Neuronal stem cell (in vitro differentiated cells): Measurements from ENCODE around the gene FKBP6.
"Not testable (repeated sequence)": the region's sequence is repeated elsewhere in the genome, so short reads cannot be mapped to it uniquely, and the experiment has no call there.

ENCODE experiments used
- DNase-seq: peaks from one replicate; pipeline ENCODE4 v3.0.0-alpha.2; 2013; ENCODE audit warnings: low spot score
- H2AFZ ChIP-seq: one replicate; pipeline ENCODE4 v1.6.1; 2013; ENCODE audit warnings: mild to moderate bottlenecking, low read length, inconsistent platforms
- H2AK5ac ChIP-seq: 2 replicates; pipeline ENCODE4 v1.6.1; 2013; ENCODE audit warnings: low read depth, mild to moderate bottlenecking, inconsistent platforms, low read length, moderate library complexity, mixed read lengths
- H2BK120ac ChIP-seq: 2 replicates; pipeline ENCODE4 v1.6.1; 2013; ENCODE audit warnings: low read depth, mild to moderate bottlenecking, inconsistent platforms, low read length, moderate library complexity, mixed read lengths
- H2BK12ac ChIP-seq: one replicate; pipeline ENCODE4 v1.6.1; 2013; ENCODE audit warnings: low read length, inconsistent platforms
- H2BK15ac ChIP-seq: 2 replicates; pipeline ENCODE4 v1.6.1; 2013; ENCODE audit warnings: mild to moderate bottlenecking, low read length, inconsistent platforms, mixed read lengths
- H2BK5ac ChIP-seq: one replicate; pipeline ENCODE4 v1.6.1; 2013; ENCODE audit warnings: inconsistent platforms, mild to moderate bottlenecking, low read length, moderate library complexity
- H3K14ac ChIP-seq: one replicate; pipeline ENCODE4 v1.6.1; 2013; ENCODE audit warnings: low read length, inconsistent platforms
- H3K18ac ChIP-seq: 2 replicates; pipeline ENCODE4 v1.6.1; 2013; ENCODE audit warnings: low read length, inconsistent platforms
- H3K23ac ChIP-seq: 2 replicates; pipeline ENCODE4 v1.6.1; 2013; ENCODE audit warnings: low read depth, mild to moderate bottlenecking, mixed read lengths, low read length, inconsistent platforms; ENCODE audit not compliant: poor library complexity
- H3K27ac ChIP-seq: replicated peaks from 3 replicates; pipeline ENCODE4 v1.5.1; 2013; ENCODE audit warnings: low read length, inconsistent platforms
- H3K27me3 ChIP-seq, 3 experiments: 2 replicates each; pipeline ENCODE4 v1.6.1; 2013; ENCODE audit warnings: low read length in 3 of 3, mild to moderate bottlenecking in 2 of 3, inconsistent platforms in 1 of 3, low read depth in 1 of 3, mixed read lengths in 1 of 3, moderate library complexity in 1 of 3; ENCODE audit not compliant: control insufficient read depth in 3 of 3, insufficient read depth in 3 of 3
- H3K36me3 ChIP-seq, 2 donors: replicated peaks in 1 of 2; 2 replicates each; pipeline ENCODE4 v1.6.1; 2013; ENCODE audit warnings: low read length in 2 of 2; ENCODE audit not compliant: control insufficient read depth in 2 of 2, insufficient read depth in 2 of 2
- H3K4ac ChIP-seq: 2 replicates; pipeline ENCODE4 v1.6.1; 2013; ENCODE audit warnings: inconsistent platforms, mild to moderate bottlenecking, low read length, moderate library complexity
- H3K4me1 ChIP-seq, 2 donors: 1 replicate in 1 of 2; 2 replicates in 1 of 2; pipeline ENCODE4 v1.6.1; 2013; ENCODE audit warnings: low read length in 2 of 2, low read depth in 1 of 2; ENCODE audit not compliant: control insufficient read depth in 2 of 2, insufficient read depth in 1 of 2
- H3K4me2 ChIP-seq: one replicate; pipeline ENCODE4 v1.6.1; 2013; ENCODE audit warnings: mild to moderate bottlenecking, low read length, inconsistent platforms; ENCODE audit not compliant: insufficient read depth, poor library complexity, severe bottlenecking
- H3K4me3 ChIP-seq, 2 donors: 2 replicates each; pipeline ENCODE4 v1.5.1; 2013; ENCODE audit warnings: low read length in 2 of 2, mild to moderate bottlenecking in 2 of 2, inconsistent platforms in 1 of 2, moderate library complexity in 1 of 2
- H3K79me1 ChIP-seq: one replicate; pipeline ENCODE4 v1.6.1; 2013; ENCODE audit warnings: low read depth, mild to moderate bottlenecking, inconsistent platforms, low read length, moderate library complexity
- H3K9ac ChIP-seq: one replicate; pipeline ENCODE4 v1.6.1; 2013; ENCODE audit warnings: mild to moderate bottlenecking, low read depth, low read length, inconsistent platforms; ENCODE audit not compliant: poor library complexity
- H3K9me3 ChIP-seq, 2 donors: replicated peaks in 1 of 2; 2 replicates each; pipeline versions ENCODE3 to v1.6.1; 2013; ENCODE audit warnings: low read length in 2 of 2, mild to moderate bottlenecking in 2 of 2, inconsistent platforms in 1 of 2, low read depth in 1 of 2, mixed read lengths in 1 of 2, moderate library complexity in 1 of 2; ENCODE audit not compliant: control insufficient read depth in 2 of 2, insufficient read depth in 1 of 2
- H4K8ac ChIP-seq: one replicate; pipeline ENCODE4 v1.6.1; 2013; ENCODE audit warnings: low read depth, mild to moderate bottlenecking, inconsistent platforms, low read length, moderate library complexity
- H4K91ac ChIP-seq: one replicate; pipeline ENCODE4 v1.6.1; 2013; ENCODE audit warnings: low read length, low read depth, mild to moderate bottlenecking, inconsistent platforms; ENCODE audit not compliant: poor library complexity
- WGBS, 2 donors: extraction: QIAGEN DNeasy Blood & Tissue Kit; methylation state at CpG; one replicate each; pipeline ENCODE4 v1.1.7; 2013; ENCODE audit warnings: missing lambda C conversion rate in 2 of 2, mixed read lengths in 1 of 2; ENCODE audit not compliant: insufficient read length in 2 of 2, insufficient replicate concordance in 1 of 2; ENCODE audit errors: extremely low coverage in 2 of 2; 5-methylcytosine and 5-hydroxymethylcytosine counted together

Gene FKBP6

GRCh38 chr7:73359306-73359705, 31.3 kb downstream of the FKBP6 start:
- Histone ChIP-seq H2AFZ (peak overlapping the region; percentile 17), H3K18ac (peak overlapping the region; percentile 80), H2AK5ac (peak overlapping the region; percentile 59)

GRCh38 chr7:73359746-73360375, 31.9 kb downstream of the FKBP6 start:
- Histone ChIP-seq H3K4ac (no peak overlapping the region), H2BK12ac (no peak overlapping the region), H3K79me1 (no peaks in the 10 kb centered on the region), H2BK120ac (no peak overlapping the region), H3K14ac (peak overlapping the region; percentile 14), H3K23ac (no peak overlapping the region), H4K91ac (no peak overlapping the region), H2BK5ac (peak overlapping the region; percentile 5), H4K8ac (no peak overlapping the region), H2AK5ac (peak overlapping the region; percentile 59), H3K18ac (peak overlapping the region; percentile 40), H3K9me3 (peaks cover 0 to 4% of the 10 kb centered on the region in 2 donors), H3K9ac (no peak overlapping the region), H2BK15ac (no peak overlapping the region), H3K4me3 (no peak overlapping the region), H3K4me1 (peaks cover 4 to 6% of the 10 kb centered on the region in 2 donors), H3K36me3 (no peaks in the 10 kb centered on the region), H3K4me2 (no peak overlapping the region), H2AFZ (peak overlapping the region; percentile 17), H3K27ac (no peak overlapping the region), H3K27me3 (peaks cover 0 to 11% (median 0%) of the 10 kb centered on the region in 3 experiments)
- DNase-seq, result no peak
- WGBS, 2 donors, result no CpG with 5 or more reads among the region's 13 CpGs

More at GRCh38 chr7:73359306-73359705, 31.3 kb downstream of the FKBP6 start:
- no peaks in the 10 kb centered on the region for H3K36me3 ChIP-seq
- no peak overlapping the region for H4K8ac ChIP-seq
- peaks cover 0 to 4% of the 10 kb centered on the region in 2 donors for H3K9me3 ChIP-seq
- no peak overlapping the region for H3K27ac ChIP-seq
- H3K4me2 ChIP-seq, result no peak overlapping the region
- no peak overlapping the region for H3K9ac ChIP-seq
- H3K23ac ChIP-seq, result peak overlapping the region; percentile 67
- H3K4me3 ChIP-seq, result no peak overlapping the region
- H3K79me1 ChIP-seq, result no peaks in the 10 kb centered on the region
- DNase-seq, result no peak
- H2BK120ac ChIP-seq, result no peak overlapping the region
- no peak overlapping the region for H4K91ac ChIP-seq
- H3K27me3 ChIP-seq, result peaks cover 0 to 10% (median 0%) of the 10 kb centered on the region in 3 experiments
- H3K4ac ChIP-seq, result no peak overlapping the region
- peak overlapping the region; percentile 5 for H2BK5ac ChIP-seq
- WGBS, 2 donors, result no CpG with 5 or more reads among the region's 11 CpGs
- H3K4me1 ChIP-seq, result peaks cover 6 to 7% of the 10 kb centered on the region in 2 donors
- H2BK12ac ChIP-seq, result no peak overlapping the region
- H3K14ac ChIP-seq, result no peak overlapping the region
- H2BK15ac ChIP-seq, result no peak overlapping the region

GRCh38 chr7:73360590-73360989, 32.6 kb downstream of the FKBP6 start:
- not testable (repeated sequence) for H3K18ac ChIP-seq, H3K14ac ChIP-seq, H3K9ac ChIP-seq, H3K4me2 ChIP-seq, H2BK120ac ChIP-seq, H2AK5ac ChIP-seq, H4K91ac ChIP-seq, H2BK5ac ChIP-seq, H3K23ac ChIP-seq, H2BK12ac ChIP-seq, H3K79me1 ChIP-seq, H2BK15ac ChIP-seq, H3K4me1 ChIP-seq, H2AFZ ChIP-seq, H3K4ac ChIP-seq, H3K4me3 ChIP-seq, H3K36me3 ChIP-seq, DNase-seq, H3K27ac ChIP-seq, H4K8ac ChIP-seq, H3K9me3 ChIP-seq
- WGBS, 2 donors, result no CpG with 5 or more reads among the region's 1 CpG
- H3K27me3 ChIP-seq, result peaks cover 0 to 11% (median 0%) of the 10 kb centered on the region in 3 experiments

GRCh38 chr7:73363225-73364005, 35.5 kb downstream of the FKBP6 start:
- H2BK15ac ChIP-seq, result no peak overlapping the region
- peak overlapping the region; percentile 25 for H2AK5ac ChIP-seq
- H3K9me3 ChIP-seq, result peaks cover 0 to 4% of the 10 kb centered on the region in 2 donors
- no peak overlapping the region for H2BK5ac ChIP-seq
- H3K23ac ChIP-seq, result peak overlapping the region; percentile 21
- no peak overlapping the region for H3K14ac ChIP-seq
- no peak overlapping the region for H2BK12ac ChIP-seq
- DNase-seq, result no peak
- H3K4me3 ChIP-seq, result peak overlapping the region in 1 of 2 donors; percentile 62
- H2BK120ac ChIP-seq, result no peak overlapping the region
- peak overlapping the region; percentile 74 for H3K18ac ChIP-seq
- H2AFZ ChIP-seq, result peak overlapping the region; percentile 69
- no peak overlapping the region for H3K27ac ChIP-seq
- no peak overlapping the region for H3K4me2 ChIP-seq
- H4K91ac ChIP-seq, result no peak overlapping the region
- H3K79me1 ChIP-seq, result no peaks in the 10 kb centered on the region
- WGBS, 2 donors, result no CpG with 5 or more reads among the region's 28 CpGs
- peaks cover 0 to 5% of the 10 kb centered on the region in 2 donors for H3K4me1 ChIP-seq
- no peak overlapping the region for H3K4ac ChIP-seq
- peaks cover 0 to 11% (median 0%) of the 10 kb centered on the region in 3 experiments for H3K27me3 ChIP-seq
- no peaks in the 10 kb centered on the region for H3K36me3 ChIP-seq
- H3K9ac ChIP-seq, result peak overlapping the region; percentile 2
- no peak overlapping the region for H4K8ac ChIP-seq
